NCI-H1436 treated with DMSO at 0.1 percent for 48 hours (cell line): Measurements from ENCODE around the gene PCDHB2.
"Not testable (repeated sequence)": the region's sequence is repeated elsewhere in the genome, so short reads cannot be mapped to it uniquely, and the experiment has no call there.

Source experiments
- DNase-seq: peaks from one replicate; lab custom pipeline; 2025; lab: John Stamatoyannopoulos, UW

Gene PCDHB2

DNA sequence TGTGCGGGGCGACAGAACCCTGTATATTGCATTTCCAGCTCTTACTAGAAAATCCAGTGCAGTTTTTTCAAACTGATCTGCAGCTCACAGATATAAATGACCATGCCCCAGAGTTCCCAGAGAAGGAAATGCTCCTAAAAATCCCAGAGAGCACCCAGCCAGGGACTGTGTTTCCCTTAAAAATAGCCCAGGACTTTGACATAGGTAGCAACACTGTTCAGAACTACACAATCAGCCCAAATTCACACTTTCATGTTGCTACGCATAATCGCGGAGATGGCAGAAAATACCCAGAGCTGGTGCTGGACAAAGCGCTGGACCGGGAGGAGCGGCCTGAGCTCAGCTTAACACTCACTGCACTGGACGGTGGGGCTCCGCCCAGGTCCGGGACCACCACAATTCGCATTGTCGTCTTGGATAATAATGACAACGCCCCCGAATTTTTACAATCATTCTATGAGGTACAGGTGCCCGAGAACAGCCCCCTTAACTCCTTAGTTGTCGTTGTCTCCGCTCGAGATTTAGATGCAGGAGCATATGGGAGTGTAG lies 41.4 kb downstream of the PCDHB2 start:
- no peak for DNase-seq

DNA sequence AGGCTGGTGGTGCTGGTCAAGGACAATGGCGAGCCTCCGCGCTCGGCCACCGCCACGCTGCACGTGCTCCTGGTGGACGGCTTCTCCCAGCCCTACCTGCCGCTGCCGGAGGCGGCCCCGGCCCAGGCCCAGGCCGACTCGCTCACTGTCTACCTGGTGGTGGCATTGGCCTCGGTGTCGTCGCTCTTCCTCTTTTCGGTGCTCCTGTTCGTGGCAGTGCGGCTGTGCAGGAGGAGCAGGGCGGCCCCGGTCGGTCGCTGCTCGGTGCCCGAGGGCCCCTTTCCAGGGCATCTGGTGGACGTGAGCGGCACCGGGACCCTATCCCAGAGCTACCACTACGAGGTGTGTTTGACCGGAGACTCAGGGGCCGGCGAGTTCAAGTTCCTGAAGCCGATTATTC lies 42.9 kb downstream of the PCDHB2 start:
- DNase-seq: not testable (repeated sequence)
